WTC11 (cell line): ENCODE measurements around the gene UBQLN1. TPM values are rescaled to one million over a fixed set of nuclear protein-coding genes. Genes with fewer than 3 reads are reported as not detected.

Experiments used
- ATAC-seq: fragments of 200-7000 bp; cut with Tn5 transposase; 2 replicates; pipeline ENCODE4 v1.10.0; 2021; ENCODE audit warnings: mild to moderate bottlenecking, moderate library complexity
- CTCF ChIA-PET: fragments of 300-600 bp; sonication (Branson Sonifier 250); formaldehyde crosslinking; loops from one replicate; lab custom pipeline; 2021; ENCODE audit warnings: antibody characterized with exemption; lab: Charles Lee
- POLR2A ChIA-PET: fragments of 350-600 bp; sonication (Branson Sonifier 250); formaldehyde crosslinking; loops from one replicate; lab custom pipeline; 2021; ENCODE audit warnings: antibody characterized with exemption; lab: Charles Lee
- DNase-seq: peaks from one replicate; pipeline ENCODE4 v3.0.0; 2021; ENCODE audit warnings: low spot score
- H3K27ac Mint-ChIP-seq: 2 replicates; pipeline ENCODE4 v1.8.0; 2021; ENCODE audit warnings: mixed read lengths
- H3K27me3 Mint-ChIP-seq: 2 replicates; pipeline ENCODE4 v1.8.0; 2021; ENCODE audit warnings: low read depth, mild to moderate bottlenecking, moderate library complexity, mixed read lengths
- H3K36me3 Mint-ChIP-seq: 2 replicates; pipeline ENCODE4 v1.8.0; 2021; ENCODE audit warnings: mixed read lengths
- H3K4me1 Mint-ChIP-seq: 2 replicates; pipeline ENCODE4 v1.8.0; 2022; ENCODE audit warnings: mixed read lengths
- H3K4me3 Mint-ChIP-seq: 2 replicates; pipeline ENCODE4 v1.8.0; 2021; ENCODE audit warnings: mild to moderate bottlenecking, moderate library complexity, mixed read lengths
- H3K9me3 Mint-ChIP-seq: 2 replicates; pipeline ENCODE4 v1.8.0; 2021; ENCODE audit warnings: mixed read lengths
- CBFB ChIP-seq: sonication (generic); formaldehyde crosslinking; IDR thresholded peaks from 2 replicates; pipeline ENCODE4 v1.8.1; 2022; ENCODE audit warnings: mild to moderate bottlenecking, low read depth, missing genetic modification reagents
- CREB1 ChIP-seq: sonication (generic); formaldehyde crosslinking; IDR thresholded peaks from 2 replicates; pipeline ENCODE4 v1.8.0; 2023; ENCODE audit warnings: mild to moderate bottlenecking, missing genetic modification reagents
- ELF4 ChIP-seq: sonication (generic); formaldehyde crosslinking; IDR thresholded peaks from 2 replicates; pipeline ENCODE4 v1.8.1; 2022; ENCODE audit warnings: low read depth, mild to moderate bottlenecking, moderate library complexity, missing genetic modification reagents
- GABPB1 ChIP-seq: sonication (generic); formaldehyde crosslinking; IDR thresholded peaks from 2 replicates; pipeline ENCODE4 v1.8.1; 2023; ENCODE audit warnings: mild to moderate bottlenecking, missing genetic modification reagents
- GRHL2 ChIP-seq: fragments of 250-450 bp; sonication (Bioruptor Pico); IDR thresholded peaks from 2 replicates; pipeline ENCODE4 v1.8.0; 2022; ENCODE audit warnings: mild to moderate bottlenecking, moderate library complexity; ENCODE audit not compliant: insufficient replicate concordance, severe bottlenecking
- HMGA2 ChIP-seq: fragments of 250-450 bp; sonication (Bioruptor Pico); IDR thresholded peaks from 2 replicates; pipeline ENCODE4 v1.4.0; 2021; ENCODE audit warnings: mild to moderate bottlenecking, moderate library complexity
- IRF2 ChIP-seq: sonication (generic); formaldehyde crosslinking; IDR thresholded peaks from 2 replicates; pipeline ENCODE4 v1.8.0; 2022; ENCODE audit warnings: low read depth, missing genetic modification reagents, borderline replicate concordance
- JUN ChIP-seq: sonication (generic); formaldehyde crosslinking; IDR thresholded peaks from 2 replicates; pipeline ENCODE4 v1.8.0; 2023; ENCODE audit warnings: mild to moderate bottlenecking, missing genetic modification reagents
- NFATC4 ChIP-seq: fragments of 250-450 bp; sonication (Bioruptor Pico); IDR thresholded peaks from 2 replicates; pipeline ENCODE4 v1.9.0; 2021; ENCODE audit warnings: mild to moderate bottlenecking
- NR1H2 ChIP-seq: sonication (generic); formaldehyde crosslinking; IDR thresholded peaks from 2 replicates; pipeline ENCODE4 v1.9.0; 2021; ENCODE audit warnings: mild to moderate bottlenecking, moderate library complexity, missing genetic modification reagents
- PRRX2 ChIP-seq: fragments of 250-450 bp; sonication (Bioruptor Pico); IDR thresholded peaks from 2 replicates; pipeline ENCODE4 v1.8.0; 2021; ENCODE audit warnings: mild to moderate bottlenecking
- RELA ChIP-seq: sonication (generic); formaldehyde crosslinking; IDR thresholded peaks from 2 replicates; pipeline ENCODE4 v1.8.1; 2022; ENCODE audit warnings: missing genetic modification reagents, mild to moderate bottlenecking, borderline replicate concordance
- SMAD4 ChIP-seq: sonication (generic); formaldehyde crosslinking; IDR thresholded peaks from 2 replicates; pipeline ENCODE4 v1.8.0; 2022; ENCODE audit warnings: mild to moderate bottlenecking, missing genetic modification reagents
- SOX15 ChIP-seq: fragments of 250-450 bp; sonication (Bioruptor Pico); IDR thresholded peaks from 2 replicates; pipeline ENCODE4 v1.9.0; 2021; ENCODE audit warnings: mild to moderate bottlenecking
- ZNF121 ChIP-seq: sonication (generic); formaldehyde crosslinking; IDR thresholded peaks from 2 replicates; pipeline ENCODE4 v1.8.0; 2023; ENCODE audit warnings: missing genetic modification reagents
- ZNF138 ChIP-seq: sonication (generic); formaldehyde crosslinking; conservative IDR thresholded peaks from 2 replicates; pipeline ENCODE4 v1.8.1; 2022; ENCODE audit warnings: mild to moderate bottlenecking, moderate library complexity, missing genetic modification reagents
- ZNF671 ChIP-seq: fragments of 250-450 bp; sonication (Bioruptor Pico); IDR thresholded peaks from 2 replicates; pipeline ENCODE4 v1.8.0; 2021; ENCODE audit warnings: mild to moderate bottlenecking
- total RNA-seq: library from RNA; stranded (reverse); gene quantifications from 3 replicates; pipeline ENCODE4 v1.2.3, GENCODE V29; 2021
- TF ChIP-seq, protein P1 (sequence below): sonication (generic); formaldehyde crosslinking; IDR thresholded peaks from 2 replicates; pipeline ENCODE4 v1.8.0; 2022; ENCODE audit warnings: mild to moderate bottlenecking, missing genetic modification reagents
- TF ChIP-seq, protein P2 (sequence below): sonication (generic); formaldehyde crosslinking; IDR thresholded peaks from 2 replicates; pipeline ENCODE4 v1.8.1; 2022; ENCODE audit warnings: low read depth, mild to moderate bottlenecking, moderate library complexity, missing genetic modification reagents, borderline replicate concordance
- TF ChIP-seq, protein P3 (sequence below): sonication (generic); formaldehyde crosslinking; IDR thresholded peaks from 2 replicates; pipeline ENCODE4 v1.8.0; 2022; ENCODE audit warnings: mild to moderate bottlenecking, missing genetic modification reagents
- TF ChIP-seq, protein P4 (sequence below): fragments of 250-450 bp; sonication (Bioruptor Pico); IDR thresholded peaks from 2 replicates; pipeline ENCODE4 v1.9.0; 2021; ENCODE audit warnings: mild to moderate bottlenecking
- TF ChIP-seq, protein P5 (sequence below): sonication (generic); formaldehyde crosslinking; IDR thresholded peaks from 2 replicates; pipeline ENCODE4 v1.8.1; 2022; ENCODE audit warnings: mild to moderate bottlenecking, missing genetic modification reagents, moderate library complexity, borderline replicate concordance
- TF ChIP-seq, protein P6 (sequence below): fragments of 250-450 bp; sonication (Bioruptor Pico); IDR thresholded peaks from 2 replicates; pipeline ENCODE4 v1.8.0; 2021; ENCODE audit warnings: mild to moderate bottlenecking

The UBQLN1 gene
- total RNA-seq, 1 experiment from 2014 or later, result 110 TPM

DNA sequence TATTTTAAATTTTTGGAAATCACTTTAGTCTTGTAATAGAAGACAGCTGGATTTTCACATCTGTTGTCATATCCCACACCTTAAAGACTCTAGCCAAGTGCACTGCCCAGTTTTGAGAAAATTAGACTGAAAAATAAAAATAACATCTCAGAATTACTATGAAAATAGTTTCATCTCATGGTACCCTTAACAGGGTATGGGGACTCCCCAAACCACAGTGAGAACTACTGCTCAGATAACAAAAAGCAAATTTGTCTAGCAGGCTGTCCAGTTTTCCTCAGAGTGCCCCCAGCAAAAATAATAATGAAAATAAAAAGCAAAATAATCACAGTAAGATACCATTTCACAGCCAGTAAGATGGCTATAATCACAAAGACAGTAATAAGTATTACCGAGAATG, 6.5 kb downstream of the UBQLN1 start:
- ATAC-seq (no peak), DNase-seq (no peak)
- Mint-ChIP-seq H3K4me1 (peaks cover 38% of the 10 kb centered on the region), H3K27ac (no peak overlapping the region), H3K36me3 (peaks cover 18% of the 10 kb centered on the region), H3K9me3 (peaks cover 6% of the 10 kb centered on the region), H3K27me3 (no peaks in the 10 kb centered on the region), H3K4me3 (no peak overlapping the region)
- ChIA-PET CTCF (interaction anchor here (1.4 kb wide), 1 partner anchor 367 kb away, joined by 3 read pairs; no protein-coding TSS in a partner anchor), POLR2A (no interaction called here)
- TF ChIP-seq ZNF671 (no peak), ZNF138 (CRISPR knock-in tag) (no peak), SMAD4 (CRISPR knock-in tag) (no peak), HMGA2 (CRISPR knock-in tag) (no peak), RELA (no peak), GRHL2 (CRISPR knock-in tag) (no peak), CREB1 (CRISPR knock-in tag) (no peak), SOX15 (CRISPR knock-in tag) (no peak), GABPB1 (CRISPR knock-in tag) (no peak), ELF4 (CRISPR knock-in tag) (no peak), CBFB (CRISPR knock-in tag) (no peak), PRRX2 (no peak)
- TF ChIP-seq, protein P1, sequence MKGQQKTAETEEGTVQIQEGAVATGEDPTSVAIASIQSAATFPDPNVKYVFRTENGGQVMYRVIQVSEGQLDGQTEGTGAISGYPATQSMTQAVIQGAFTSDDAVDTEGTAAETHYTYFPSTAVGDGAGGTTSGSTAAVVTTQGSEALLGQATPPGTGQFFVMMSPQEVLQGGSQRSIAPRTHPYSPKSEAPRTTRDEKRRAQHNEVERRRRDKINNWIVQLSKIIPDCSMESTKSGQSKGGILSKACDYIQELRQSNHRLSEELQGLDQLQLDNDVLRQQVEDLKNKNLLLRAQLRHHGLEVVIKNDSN (CRISPR knock-in tag), result no peak
- TF ChIP-seq, protein P2, sequence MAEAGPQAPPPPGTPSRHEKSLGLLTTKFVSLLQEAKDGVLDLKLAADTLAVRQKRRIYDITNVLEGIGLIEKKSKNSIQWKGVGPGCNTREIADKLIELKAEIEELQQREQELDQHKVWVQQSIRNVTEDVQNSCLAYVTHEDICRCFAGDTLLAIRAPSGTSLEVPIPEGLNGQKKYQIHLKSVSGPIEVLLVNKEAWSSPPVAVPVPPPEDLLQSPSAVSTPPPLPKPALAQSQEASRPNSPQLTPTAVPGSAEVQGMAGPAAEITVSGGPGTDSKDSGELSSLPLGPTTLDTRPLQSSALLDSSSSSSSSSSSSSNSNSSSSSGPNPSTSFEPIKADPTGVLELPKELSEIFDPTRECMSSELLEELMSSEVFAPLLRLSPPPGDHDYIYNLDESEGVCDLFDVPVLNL (CRISPR knock-in tag), result no peak
- TF ChIP-seq, protein P3, sequence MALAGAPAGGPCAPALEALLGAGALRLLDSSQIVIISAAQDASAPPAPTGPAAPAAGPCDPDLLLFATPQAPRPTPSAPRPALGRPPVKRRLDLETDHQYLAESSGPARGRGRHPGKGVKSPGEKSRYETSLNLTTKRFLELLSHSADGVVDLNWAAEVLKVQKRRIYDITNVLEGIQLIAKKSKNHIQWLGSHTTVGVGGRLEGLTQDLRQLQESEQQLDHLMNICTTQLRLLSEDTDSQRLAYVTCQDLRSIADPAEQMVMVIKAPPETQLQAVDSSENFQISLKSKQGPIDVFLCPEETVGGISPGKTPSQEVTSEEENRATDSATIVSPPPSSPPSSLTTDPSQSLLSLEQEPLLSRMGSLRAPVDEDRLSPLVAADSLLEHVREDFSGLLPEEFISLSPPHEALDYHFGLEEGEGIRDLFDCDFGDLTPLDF (CRISPR knock-in tag), result no peak

DNA sequence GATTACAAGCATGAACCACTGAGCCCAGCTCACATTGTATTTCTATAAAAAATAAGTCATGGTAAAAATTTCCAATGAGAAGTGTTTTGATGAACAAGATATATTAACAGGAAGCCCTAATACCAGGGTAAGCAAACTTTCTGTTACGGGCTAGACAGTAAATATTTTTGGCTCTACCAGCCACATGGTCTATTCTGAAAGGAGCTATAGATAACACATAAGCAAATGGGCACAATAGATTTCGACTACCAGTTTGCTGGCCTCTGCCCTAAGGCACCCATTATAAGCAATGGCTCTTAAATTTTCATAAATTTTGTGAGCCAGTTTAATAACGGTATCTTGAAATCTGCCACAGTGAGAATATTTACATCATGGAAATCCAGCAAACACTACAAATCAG, 8.1 kb downstream of the UBQLN1 start:
- TF ChIP-seq NR1H2 (CRISPR knock-in tag) (no peak), IRF2 (no peak), ELF4 (CRISPR knock-in tag) (no peak), JUN (CRISPR knock-in tag) (no peak), NFATC4 (no peak), ZNF121 (no peak), GRHL2 (CRISPR knock-in tag) (no peak)
- TF ChIP-seq, protein P2 (CRISPR knock-in tag), result no peak
- TF ChIP-seq, protein P4, sequence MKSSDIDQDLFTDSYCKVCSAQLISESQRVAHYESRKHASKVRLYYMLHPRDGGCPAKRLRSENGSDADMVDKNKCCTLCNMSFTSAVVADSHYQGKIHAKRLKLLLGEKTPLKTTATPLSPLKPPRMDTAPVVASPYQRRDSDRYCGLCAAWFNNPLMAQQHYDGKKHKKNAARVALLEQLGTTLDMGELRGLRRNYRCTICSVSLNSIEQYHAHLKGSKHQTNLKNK, result no peak
- TF ChIP-seq, protein P3 (CRISPR knock-in tag), result no peak
- TF ChIP-seq, protein P5, sequence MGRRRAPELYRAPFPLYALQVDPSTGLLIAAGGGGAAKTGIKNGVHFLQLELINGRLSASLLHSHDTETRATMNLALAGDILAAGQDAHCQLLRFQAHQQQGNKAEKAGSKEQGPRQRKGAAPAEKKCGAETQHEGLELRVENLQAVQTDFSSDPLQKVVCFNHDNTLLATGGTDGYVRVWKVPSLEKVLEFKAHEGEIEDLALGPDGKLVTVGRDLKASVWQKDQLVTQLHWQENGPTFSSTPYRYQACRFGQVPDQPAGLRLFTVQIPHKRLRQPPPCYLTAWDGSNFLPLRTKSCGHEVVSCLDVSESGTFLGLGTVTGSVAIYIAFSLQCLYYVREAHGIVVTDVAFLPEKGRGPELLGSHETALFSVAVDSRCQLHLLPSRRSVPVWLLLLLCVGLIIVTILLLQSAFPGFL (CRISPR knock-in tag), result no peak
- TF ChIP-seq, protein P6, sequence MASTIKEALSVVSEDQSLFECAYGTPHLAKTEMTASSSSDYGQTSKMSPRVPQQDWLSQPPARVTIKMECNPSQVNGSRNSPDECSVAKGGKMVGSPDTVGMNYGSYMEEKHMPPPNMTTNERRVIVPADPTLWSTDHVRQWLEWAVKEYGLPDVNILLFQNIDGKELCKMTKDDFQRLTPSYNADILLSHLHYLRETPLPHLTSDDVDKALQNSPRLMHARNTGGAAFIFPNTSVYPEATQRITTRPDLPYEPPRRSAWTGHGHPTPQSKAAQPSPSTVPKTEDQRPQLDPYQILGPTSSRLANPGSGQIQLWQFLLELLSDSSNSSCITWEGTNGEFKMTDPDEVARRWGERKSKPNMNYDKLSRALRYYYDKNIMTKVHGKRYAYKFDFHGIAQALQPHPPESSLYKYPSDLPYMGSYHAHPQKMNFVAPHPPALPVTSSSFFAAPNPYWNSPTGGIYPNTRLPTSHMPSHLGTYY, result no peak
- DNase-seq (no peak), ATAC-seq (no peak)
- POLR2A ChIA-PET, result no interaction called here
- H3K36me3 Mint-ChIP-seq, result peaks cover 2% of the 10 kb centered on the region; the same call in 1 of the 2 replicates
- CTCF ChIA-PET, result no interaction called here
- H3K27me3 Mint-ChIP-seq, result no peaks in the 10 kb centered on the region
- no peaks in the 10 kb centered on the region for H3K9me3 Mint-ChIP-seq
- H3K4me3 Mint-ChIP-seq, result no peak overlapping the region
- H3K4me1 Mint-ChIP-seq, result peaks cover 27% of the 10 kb centered on the region
- H3K27ac Mint-ChIP-seq, result no peak overlapping the region
